MCF 10A (cell line): Measurements from ENCODE around the gene MMP10. TPM values are rescaled to one million over a fixed set of nuclear protein-coding genes. Genes with fewer than 3 reads are reported as not detected.
"Not testable (repeated sequence)": the region's sequence is repeated elsewhere in the genome, so short reads cannot be mapped to it uniquely, and the experiment has no call there.

Experiments
- BruUV-seq: library from RNA; stranded (reverse); fragments of 400-500 nt; replicated peaks from 2 replicates; lab custom pipeline; 2021; lab: Mats Ljungman, UMichigan
- CTCF ChIA-PET: fragments of 300-600 bp; sonication (Branson Sonifier 250); formaldehyde crosslinking; extraction: SDS; loops from one replicate; lab custom pipeline; 2021; ENCODE audit warnings: antibody characterized with exemption, inconsistent platforms; lab: Yijun Ruan, JAX
- POLR2A ChIA-PET: fragments of 300-600, 350-650 bp; sonication (Branson Sonifier 250); formaldehyde crosslinking; extraction: SDS; loops from one replicate; lab custom pipeline; 2020; ENCODE audit warnings: antibody characterized with exemption, inconsistent platforms; lab: Yijun Ruan, JAX
- DNase-seq: peaks from one replicate; pipeline ENCODE4 v3.0.0-alpha.2; 2018; ENCODE audit not compliant: unreplicated experiment
- H3K27ac Mint-ChIP-seq: one replicate; pipeline ENCODE4 v1.8.0; 2022; ENCODE audit warnings: mild to moderate bottlenecking, low read depth, mixed read lengths; ENCODE audit not compliant: unreplicated experiment
- H3K27me3 Mint-ChIP-seq: one replicate; pipeline ENCODE4 v1.8.0; 2022; ENCODE audit warnings: mixed read lengths; ENCODE audit not compliant: insufficient read depth, unreplicated experiment
- H3K36me3 Mint-ChIP-seq: one replicate; pipeline ENCODE4 v1.8.0; 2022; ENCODE audit warnings: mild to moderate bottlenecking, moderate library complexity, mixed read lengths; ENCODE audit not compliant: insufficient read depth, unreplicated experiment
- H3K4me1 Mint-ChIP-seq: one replicate; pipeline ENCODE4 v1.8.0; 2022; ENCODE audit warnings: mixed read lengths; ENCODE audit not compliant: insufficient read depth, unreplicated experiment
- H3K4me3 Mint-ChIP-seq: one replicate; pipeline ENCODE4 v1.8.0; 2022; ENCODE audit warnings: mild to moderate bottlenecking, moderate library complexity, mixed read lengths; ENCODE audit not compliant: unreplicated experiment
- H3K9me3 Mint-ChIP-seq: one replicate; pipeline ENCODE4 v1.8.0; 2022; ENCODE audit warnings: mixed read lengths; ENCODE audit not compliant: unreplicated experiment
- intact Hi-C: fragments of 100-400 bp; cut with micrococcal nuclease; formaldehyde crosslinking; loops from 2 replicates; pipeline ENCODE4 v1.14.1; 2022
- total RNA-seq: library from RNA; stranded (reverse); gene quantifications from 2 replicates; pipeline ENCODE4 v1.2.3, GENCODE V29; 2022
- TF ChIP-seq, protein P1 (sequence below): fragments of 200-600 bp; IDR thresholded peaks from one replicate; pipeline ENCODE4 v1.8.0; 2022; ENCODE audit warnings: antibody characterized with exemption, mild to moderate bottlenecking; ENCODE audit not compliant: unreplicated experiment

Gene MMP10
- total RNA-seq, 1 experiment from 2014 or later: 0.75 TPM

DNA sequence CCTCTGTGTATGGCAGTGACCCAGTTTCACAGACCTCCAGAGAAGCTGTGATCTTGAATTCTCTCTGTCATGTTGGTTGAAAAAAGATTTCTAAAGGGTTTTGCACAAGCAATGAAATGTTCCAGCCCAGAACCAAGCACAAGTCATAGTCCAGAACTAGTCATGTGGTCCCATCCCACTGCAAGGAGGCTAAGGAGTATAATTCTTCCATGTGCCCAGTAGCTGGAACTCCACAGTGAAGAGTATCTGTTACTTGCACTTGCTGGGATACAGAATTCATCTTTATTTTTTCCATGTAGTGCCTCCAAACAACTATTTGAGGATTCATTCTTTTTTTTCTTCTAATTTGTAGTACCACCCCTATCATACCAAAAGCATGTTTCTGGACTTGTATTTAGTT is 45.8 kb downstream of the MMP10 start:
- Mint-ChIP-seq H3K36me3 (no peaks in the 10 kb centered on the region), H3K4me1 (peaks cover 5% of the 10 kb centered on the region), H3K9me3 (peaks cover 6% of the 10 kb centered on the region), H3K4me3 (no peak overlapping the region), H3K27ac (no peak overlapping the region), H3K27me3 (no peaks in the 10 kb centered on the region)
- intact Hi-C loops: loop anchor here (10.0 kb wide), 1 partner anchor 180 kb away; no protein-coding TSS in a partner anchor
- ChIA-PET POLR2A (no interaction called here), CTCF (interaction anchor here (0.6 to 7.2 kb wide), 28 partner anchors 13 to 459 kb away, joined by 3 to 73 read pairs (median 6); partner anchors contain the start of gene MMP10)
- BruUV-seq: no TSS peak
- TF ChIP-seq, protein P1, sequence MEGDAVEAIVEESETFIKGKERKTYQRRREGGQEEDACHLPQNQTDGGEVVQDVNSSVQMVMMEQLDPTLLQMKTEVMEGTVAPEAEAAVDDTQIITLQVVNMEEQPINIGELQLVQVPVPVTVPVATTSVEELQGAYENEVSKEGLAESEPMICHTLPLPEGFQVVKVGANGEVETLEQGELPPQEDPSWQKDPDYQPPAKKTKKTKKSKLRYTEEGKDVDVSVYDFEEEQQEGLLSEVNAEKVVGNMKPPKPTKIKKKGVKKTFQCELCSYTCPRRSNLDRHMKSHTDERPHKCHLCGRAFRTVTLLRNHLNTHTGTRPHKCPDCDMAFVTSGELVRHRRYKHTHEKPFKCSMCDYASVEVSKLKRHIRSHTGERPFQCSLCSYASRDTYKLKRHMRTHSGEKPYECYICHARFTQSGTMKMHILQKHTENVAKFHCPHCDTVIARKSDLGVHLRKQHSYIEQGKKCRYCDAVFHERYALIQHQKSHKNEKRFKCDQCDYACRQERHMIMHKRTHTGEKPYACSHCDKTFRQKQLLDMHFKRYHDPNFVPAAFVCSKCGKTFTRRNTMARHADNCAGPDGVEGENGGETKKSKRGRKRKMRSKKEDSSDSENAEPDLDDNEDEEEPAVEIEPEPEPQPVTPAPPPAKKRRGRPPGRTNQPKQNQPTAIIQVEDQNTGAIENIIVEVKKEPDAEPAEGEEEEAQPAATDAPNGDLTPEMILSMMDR: peak; percentile 6
- DNase-seq: no peak

DNA sequence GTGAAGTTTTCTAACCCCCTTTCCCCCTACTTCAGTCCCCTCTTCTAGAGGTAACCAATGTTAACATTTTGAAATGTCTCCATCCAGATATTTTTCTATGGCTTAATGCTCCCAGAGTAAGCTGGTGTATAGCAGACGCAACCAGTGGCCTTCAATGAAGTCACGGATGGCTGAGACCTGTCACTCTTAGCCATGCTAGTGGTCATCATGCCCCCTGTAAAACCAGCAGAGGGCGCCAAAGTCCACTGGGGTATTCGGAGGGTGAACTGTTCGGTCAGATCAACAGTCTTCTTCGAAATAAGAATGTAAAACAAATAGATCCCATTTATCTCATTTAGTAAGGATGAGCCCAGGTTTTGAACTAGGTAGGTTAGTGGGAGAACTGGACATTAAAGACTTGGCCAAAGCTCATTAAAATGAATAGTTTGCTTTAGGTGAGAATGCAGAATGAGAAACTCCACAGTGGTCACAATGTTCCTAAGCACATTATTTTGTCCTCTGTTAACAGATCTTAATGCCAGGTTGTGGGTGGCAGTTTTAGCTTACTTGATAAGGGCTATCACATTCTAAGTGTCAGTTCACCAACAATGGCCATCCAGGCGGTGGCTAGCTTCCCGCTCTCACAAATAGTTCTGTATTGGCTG is 47.1 kb downstream of the MMP10 start:
- Mint-ChIP-seq H3K4me3 (no peak overlapping the region), H3K4me1 (peaks cover 5% of the 10 kb centered on the region), H3K36me3 (no peaks in the 10 kb centered on the region), H3K9me3 (no peaks in the 10 kb centered on the region), H3K27ac (no peak overlapping the region), H3K27me3 (no peaks in the 10 kb centered on the region)
- TF ChIP-seq, protein P1: peak; percentile 86
- CTCF ChIA-PET: interaction anchor here (0.7 to 7.2 kb wide), 39 partner anchors 15 to 398 kb away, joined by 3 to 73 read pairs (median 4); partner anchors contain the start of genes DYNC2H1 and MMP10
- intact Hi-C loops: loop anchor here (1.0 to 10.0 kb wide), 5 partner anchors 47 to 322 kb away; partner anchors contain the start of gene MMP10
- POLR2A ChIA-PET: no interaction called here
- DNase-seq: peak; percentile 82
- BruUV-seq: no TSS peak

DNA sequence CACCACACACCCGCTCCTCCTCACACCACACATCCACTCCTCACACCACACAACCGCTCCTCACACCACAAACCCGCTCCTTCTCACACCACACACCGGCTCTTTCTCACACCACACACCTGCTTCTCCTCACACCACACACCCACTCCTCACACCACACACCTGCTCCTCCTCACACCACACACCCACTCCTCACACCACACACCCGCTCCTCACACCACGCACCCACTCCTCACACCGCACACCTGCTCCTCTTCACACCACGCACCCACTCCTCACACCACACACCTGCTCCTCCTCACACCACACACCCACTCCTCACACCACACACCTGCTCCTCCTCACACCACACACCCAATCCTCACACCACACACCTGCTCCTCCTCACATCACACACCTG is 49.5 kb downstream of the MMP10 start:
- DNase-seq, POLR2A ChIA-PET, H3K9me3 Mint-ChIP-seq, H3K36me3 Mint-ChIP-seq, H3K4me3 Mint-ChIP-seq, H3K27ac Mint-ChIP-seq, H3K27me3 Mint-ChIP-seq, BruUV-seq: not testable (repeated sequence)
- intact Hi-C loops: loop anchor here (10.0 kb wide), 1 partner anchor 184 kb away; no protein-coding TSS in a partner anchor
- peaks cover 16% of the 10 kb centered on the region for H3K4me1 Mint-ChIP-seq
- CTCF ChIA-PET: interaction anchor here (7.2 kb wide), 1 partner anchor 210 kb away, joined by 73 read pairs; no protein-coding TSS in a partner anchor

DNA sequence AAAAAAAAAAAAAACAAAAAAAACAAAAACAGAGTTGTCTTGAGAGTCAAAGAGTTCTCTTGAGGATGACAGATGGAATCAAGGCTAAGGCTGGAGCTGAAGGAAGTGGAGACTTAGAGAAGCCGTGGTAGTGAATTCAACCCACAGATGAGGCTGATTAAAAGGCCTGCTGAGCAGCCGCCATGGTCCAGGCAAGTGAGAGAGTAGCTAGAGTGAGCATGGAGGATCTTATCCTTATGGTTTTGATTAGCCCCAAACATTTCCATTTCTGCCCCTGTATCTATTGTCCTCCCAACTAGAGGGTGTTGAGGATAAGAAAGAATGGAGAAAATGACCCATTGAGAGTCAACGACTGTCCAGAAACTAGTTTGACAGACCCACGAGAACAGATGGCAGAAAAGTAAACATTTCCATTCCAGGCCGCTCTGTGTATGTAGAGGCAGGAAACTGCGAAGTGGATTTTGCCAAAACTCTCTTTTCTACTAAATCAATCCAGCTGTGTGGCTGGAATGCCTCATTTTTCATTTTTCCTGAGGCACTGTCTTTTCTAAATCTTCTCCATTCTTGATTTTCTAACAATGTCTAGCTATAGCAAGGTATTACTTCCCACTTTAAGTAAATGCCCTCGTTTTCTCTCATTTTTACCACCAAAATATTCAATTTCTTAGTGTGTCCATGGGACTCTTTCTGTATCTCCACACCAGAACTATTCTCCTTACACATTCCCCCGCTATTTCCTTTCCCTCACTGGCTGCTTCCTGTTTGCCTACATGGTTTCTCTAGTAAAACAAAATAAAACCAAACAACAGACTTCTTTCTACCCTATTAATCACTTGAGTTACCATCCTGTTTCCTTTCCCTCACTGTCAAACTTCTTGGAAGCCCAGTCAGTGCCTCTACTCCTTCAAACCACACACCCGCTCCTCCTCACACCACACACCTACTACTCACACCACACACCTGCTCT is 50.3 kb downstream of the MMP10 start:
- Mint-ChIP-seq H3K27me3 (no peaks in the 10 kb centered on the region), H3K4me1 (peaks cover 16% of the 10 kb centered on the region), H3K27ac (no peak overlapping the region), H3K36me3 (no peaks in the 10 kb centered on the region), H3K4me3 (no peak overlapping the region), H3K9me3 (no peaks in the 10 kb centered on the region)
- ChIA-PET CTCF (interaction anchor here (0.8 kb wide), 1 partner anchor 51 kb away, joined by 3 read pairs; the partner anchor contains the start of gene MMP10), POLR2A (no interaction called here)
- intact Hi-C loops: loop anchor here (10.0 kb wide), 1 partner anchor 185 kb away; no protein-coding TSS in a partner anchor
- TF ChIP-seq, protein P1: no peak
- BruUV-seq: no TSS peak
- DNase-seq: no peak
